Activated CD8-positive, alpha-beta memory T cell treated with anti-CD3 and anti-CD28 coated beads for 48 hours (primary cell): Measurements from ENCODE around the gene SPATA13.
"Not testable (repeated sequence)": the region's sequence is repeated elsewhere in the genome, so short reads cannot be mapped to it uniquely, and the experiment has no call there.

Experiments used
- DNase-seq, 3 experiments: peaks; one replicate each; pipeline ENCODE4 v3.0.0-alpha.2; 2020; ENCODE audit warnings: low read depth in 2 of 3, low spot score in 2 of 3

SPATA13 gene

GRCh38 chr13:24349778-24350664 is 189.5 kb downstream of the SPATA13 start:
- DNase-seq, result not testable (repeated sequence)

- DNase-seq, result no peak
These were observed 190.9 kb downstream of the SPATA13 start for GRCh38 chr13:24351423-24351822.

GRCh38 chr13:24353736-24354135 is 193.2 kb downstream of the SPATA13 start:
- no peak for DNase-seq

GRCh38 chr13:24355103-24355502 is 194.6 kb downstream of the SPATA13 start:
- no peak for DNase-seq

GRCh38 chr13:24356270-24356669 is 195.8 kb downstream of the SPATA13 start:
- DNase-seq, result no peak
